Mammary epithelial cell (primary cell): ENCODE measurements around the gene MYO7A.

ENCODE experiments used
- EZH2 ChIP-seq: IDR thresholded peaks from 2 replicates; pipeline ENCODE4 v1.6.1; 2012; ENCODE audit warnings: low read length, inconsistent platforms, borderline replicate concordance
- TF ChIP-seq, protein P1 (sequence below), 2 donors: IDR thresholded peaks in 1 of 2; conservative IDR thresholded peaks in 1 of 2; 2 replicates each; pipeline ENCODE4 v1.5.1; 2011 to 2012; ENCODE audit warnings: inconsistent platforms in 2 of 2, low read length in 2 of 2, mild to moderate bottlenecking in 2 of 2, control low read depth in 1 of 2, low read depth in 1 of 2; ENCODE audit not compliant: insufficient read depth in 1 of 2; ENCODE audit errors: extremely low read depth in 1 of 2

GRCh38 chr11:77121096-77121640 lies 6.9 kb upstream of the MYO7A start:
- no peak for TF ChIP-seq EZH2
- TF ChIP-seq, protein P1, sequence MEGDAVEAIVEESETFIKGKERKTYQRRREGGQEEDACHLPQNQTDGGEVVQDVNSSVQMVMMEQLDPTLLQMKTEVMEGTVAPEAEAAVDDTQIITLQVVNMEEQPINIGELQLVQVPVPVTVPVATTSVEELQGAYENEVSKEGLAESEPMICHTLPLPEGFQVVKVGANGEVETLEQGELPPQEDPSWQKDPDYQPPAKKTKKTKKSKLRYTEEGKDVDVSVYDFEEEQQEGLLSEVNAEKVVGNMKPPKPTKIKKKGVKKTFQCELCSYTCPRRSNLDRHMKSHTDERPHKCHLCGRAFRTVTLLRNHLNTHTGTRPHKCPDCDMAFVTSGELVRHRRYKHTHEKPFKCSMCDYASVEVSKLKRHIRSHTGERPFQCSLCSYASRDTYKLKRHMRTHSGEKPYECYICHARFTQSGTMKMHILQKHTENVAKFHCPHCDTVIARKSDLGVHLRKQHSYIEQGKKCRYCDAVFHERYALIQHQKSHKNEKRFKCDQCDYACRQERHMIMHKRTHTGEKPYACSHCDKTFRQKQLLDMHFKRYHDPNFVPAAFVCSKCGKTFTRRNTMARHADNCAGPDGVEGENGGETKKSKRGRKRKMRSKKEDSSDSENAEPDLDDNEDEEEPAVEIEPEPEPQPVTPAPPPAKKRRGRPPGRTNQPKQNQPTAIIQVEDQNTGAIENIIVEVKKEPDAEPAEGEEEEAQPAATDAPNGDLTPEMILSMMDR (conservative IDR thresholded peaks at IDR 0.05 in 1 of 2, IDR thresholded peaks at IDR 0.05 in 1 of 2; ENCODE audit: extremely low read depth in 1 of 2, insufficient read depth in 1 of 2, low read depth in 1 of 2, low read length in 2 of 2), result no peak
